Suprapubic skin (tissue), 3 donors: Measurements from ENCODE around the gene GTF3C5.
"Not testable (repeated sequence)": the region's sequence is repeated elsewhere in the genome, so short reads cannot be mapped to it uniquely, and the experiment has no call there.

Experiments
- CTCF ChIP-seq, 2 donors: fragments of 200-600 bp in 1 of 2; fragments of 450-650 bp in 1 of 2; sonication (generic) in 1 of 2; IDR thresholded peaks; one replicate each; pipeline ENCODE4 v1.5.1; 2016 to 2019; ENCODE audit warnings: antibody characterized with exemption in 2 of 2, mild to moderate bottlenecking in 1 of 2, moderate library complexity in 1 of 2
- POLR2AphosphoS5 ChIP-seq, 3 donors: sonication (generic); formaldehyde crosslinking; IDR thresholded peaks; one replicate each; pipeline ENCODE4 v1.6.1; 2017; ENCODE audit warnings: antibody characterized with exemption in 3 of 3

GRCh38 chr9:133094351-133094750 lies 63.6 kb downstream of the GTF3C5 start:
- not testable (repeated sequence) for TF ChIP-seq CTCF, POLR2AphosphoS5 (IDR thresholded peaks at IDR 0.05)
